ENCODE results near the gene ANKS1A.
A peak's percentile ranks its signal among the peaks of the same experiment; 100 is the strongest.
"Not testable (repeated sequence)": the region's sequence is repeated elsewhere in the genome, so short reads cannot be mapped to it uniquely, and the experiment has no call there.

Gene ANKS1A

GRCh38 chr6:34981951-34982350 is 92.9 kb downstream of the ANKS1A start:
- TF ChIP-seq JUND (IDR thresholded peaks at IDR 0.05; ENCODE audit: low read depth): no peak
- no peak for DNase-seq (ENCODE audit: low read depth in 1 of 2, low spot score in 1 of 2)
- in situ Hi-C loops (cut with HindIII; ENCODE audit: low pct_unique_long_range_greater_than_20kb, low sequenced_read_pairs): no loop called here

- TF ChIP-seq JUND (IDR thresholded peaks at IDR 0.05; ENCODE audit: low read depth): no peak
- DNase-seq (ENCODE audit: low read depth in 1 of 2, low spot score in 1 of 2): peak in 1 of 2 experiments; percentile 42
- in situ Hi-C loops (cut with HindIII; ENCODE audit: low pct_unique_long_range_greater_than_20kb, low sequenced_read_pairs): no loop called here
These were observed 93.4 kb downstream of the ANKS1A start for GRCh38 chr6:34982424-34982852.

GRCh38 chr6:34984416-34984815 is 95.4 kb downstream of the ANKS1A start:
- no peak for TF ChIP-seq JUND (IDR thresholded peaks at IDR 0.05; ENCODE audit: low read depth)
- in situ Hi-C loops (cut with HindIII; ENCODE audit: low pct_unique_long_range_greater_than_20kb, low sequenced_read_pairs): no loop called here
- no peak for DNase-seq (ENCODE audit: low read depth in 1 of 2, low spot score in 1 of 2)

- in situ Hi-C loops (cut with HindIII; ENCODE audit: low pct_unique_long_range_greater_than_20kb, low sequenced_read_pairs): no loop called here
- DNase-seq (ENCODE audit: low read depth in 1 of 2, low spot score in 1 of 2): no peak
- TF ChIP-seq JUND (IDR thresholded peaks at IDR 0.05; ENCODE audit: low read depth): no peak
These were observed 96.2 kb downstream of the ANKS1A start for GRCh38 chr6:34985236-34985635.

- peak; percentile 49 to 84 for DNase-seq (ENCODE audit: low read depth in 1 of 2, low spot score in 1 of 2)
- in situ Hi-C loops (cut with HindIII; ENCODE audit: low pct_unique_long_range_greater_than_20kb, low sequenced_read_pairs): no loop called here
- TF ChIP-seq JUND (IDR thresholded peaks at IDR 0.05; ENCODE audit: low read depth): no peak
These were observed 97.8 kb downstream of the ANKS1A start for GRCh38 chr6:34986845-34987246.

- in situ Hi-C loops (cut with HindIII; ENCODE audit: low pct_unique_long_range_greater_than_20kb, low sequenced_read_pairs): no loop called here
- TF ChIP-seq JUND (IDR thresholded peaks at IDR 0.05; ENCODE audit: low read depth): no peak
- DNase-seq (ENCODE audit: low read depth in 1 of 2, low spot score in 1 of 2): no peak
These were observed 98.5 kb downstream of the ANKS1A start for GRCh38 chr6:34987506-34987905.

GRCh38 chr6:34990971-34991560 is 102.0 kb downstream of the ANKS1A start:
- in situ Hi-C loops (cut with HindIII; ENCODE audit: low pct_unique_long_range_greater_than_20kb, low sequenced_read_pairs): no loop called here
- DNase-seq (ENCODE audit: low read depth in 1 of 2, low spot score in 1 of 2): no peak
- no peak for TF ChIP-seq JUND (IDR thresholded peaks at IDR 0.05; ENCODE audit: low read depth)

- in situ Hi-C loops (cut with HindIII; ENCODE audit: low pct_unique_long_range_greater_than_20kb, low sequenced_read_pairs): no loop called here
- DNase-seq (ENCODE audit: low read depth in 1 of 2, low spot score in 1 of 2): no peak
- no peak for TF ChIP-seq JUND (IDR thresholded peaks at IDR 0.05; ENCODE audit: low read depth)
These were observed 103.3 kb downstream of the ANKS1A start for GRCh38 chr6:34992376-34992775.

GRCh38 chr6:34993213-34993612 is 104.2 kb downstream of the ANKS1A start:
- in situ Hi-C loops (cut with HindIII; ENCODE audit: low pct_unique_long_range_greater_than_20kb, low sequenced_read_pairs): no loop called here
- no peak for DNase-seq (ENCODE audit: low read depth in 1 of 2, low spot score in 1 of 2)
- no peak for TF ChIP-seq JUND (IDR thresholded peaks at IDR 0.05; ENCODE audit: low read depth)

GRCh38 chr6:34994693-34995092 is 105.6 kb downstream of the ANKS1A start:
- TF ChIP-seq JUND (IDR thresholded peaks at IDR 0.05; ENCODE audit: low read depth): no peak
- in situ Hi-C loops (cut with HindIII; ENCODE audit: low pct_unique_long_range_greater_than_20kb, low sequenced_read_pairs): no loop called here

GRCh38 chr6:34998417-34998816 is 109.4 kb downstream of the ANKS1A start:
- DNase-seq (ENCODE audit: low read depth in 1 of 2, low spot score in 1 of 2); in situ Hi-C loops (cut with HindIII; ENCODE audit: low pct_unique_long_range_greater_than_20kb, low sequenced_read_pairs): not testable (repeated sequence)

More at GRCh38 chr6:34994693-34995092, 105.6 kb downstream of the ANKS1A start:
- no peak for DNase-seq (ENCODE audit: low read depth in 1 of 2, low spot score in 1 of 2)

GRCh38 chr6:34999153-34999552 is 110.1 kb downstream of the ANKS1A start:
- in situ Hi-C loops (cut with HindIII; ENCODE audit: low pct_unique_long_range_greater_than_20kb, low sequenced_read_pairs); DNase-seq (ENCODE audit: low read depth in 1 of 2, low spot score in 1 of 2): not testable (repeated sequence)

- DNase-seq (ENCODE audit: low read depth in 1 of 2, low spot score in 1 of 2); in situ Hi-C loops (cut with HindIII; ENCODE audit: low pct_unique_long_range_greater_than_20kb, low sequenced_read_pairs): not testable (repeated sequence)
These were observed 110.9 kb downstream of the ANKS1A start for GRCh38 chr6:34999962-35000361.

- in situ Hi-C loops (cut with HindIII; ENCODE audit: low pct_unique_long_range_greater_than_20kb, low sequenced_read_pairs); DNase-seq (ENCODE audit: low read depth in 1 of 2, low spot score in 1 of 2): not testable (repeated sequence)
These were observed 112.3 kb downstream of the ANKS1A start for GRCh38 chr6:35001349-35001748.

GRCh38 chr6:35003886-35004530 is 115.0 kb downstream of the ANKS1A start:
- DNase-seq (ENCODE audit: low read depth in 1 of 2, low spot score in 1 of 2); in situ Hi-C loops (cut with HindIII; ENCODE audit: low pct_unique_long_range_greater_than_20kb, low sequenced_read_pairs): not testable (repeated sequence)

Measured in T47D (cell line).